Measurements from ENCODE around the gene MTHFSD.

The MTHFSD gene

GRCh38 chr16:86549893-86550190 lies 5.2 kb downstream of the MTHFSD start:
- TF ChIP-seq, protein P1, sequence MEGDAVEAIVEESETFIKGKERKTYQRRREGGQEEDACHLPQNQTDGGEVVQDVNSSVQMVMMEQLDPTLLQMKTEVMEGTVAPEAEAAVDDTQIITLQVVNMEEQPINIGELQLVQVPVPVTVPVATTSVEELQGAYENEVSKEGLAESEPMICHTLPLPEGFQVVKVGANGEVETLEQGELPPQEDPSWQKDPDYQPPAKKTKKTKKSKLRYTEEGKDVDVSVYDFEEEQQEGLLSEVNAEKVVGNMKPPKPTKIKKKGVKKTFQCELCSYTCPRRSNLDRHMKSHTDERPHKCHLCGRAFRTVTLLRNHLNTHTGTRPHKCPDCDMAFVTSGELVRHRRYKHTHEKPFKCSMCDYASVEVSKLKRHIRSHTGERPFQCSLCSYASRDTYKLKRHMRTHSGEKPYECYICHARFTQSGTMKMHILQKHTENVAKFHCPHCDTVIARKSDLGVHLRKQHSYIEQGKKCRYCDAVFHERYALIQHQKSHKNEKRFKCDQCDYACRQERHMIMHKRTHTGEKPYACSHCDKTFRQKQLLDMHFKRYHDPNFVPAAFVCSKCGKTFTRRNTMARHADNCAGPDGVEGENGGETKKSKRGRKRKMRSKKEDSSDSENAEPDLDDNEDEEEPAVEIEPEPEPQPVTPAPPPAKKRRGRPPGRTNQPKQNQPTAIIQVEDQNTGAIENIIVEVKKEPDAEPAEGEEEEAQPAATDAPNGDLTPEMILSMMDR (conservative IDR thresholded peaks at IDR 0.05): no peak
- H3K27ac ChIP-seq: no peak overlapping the region

DNA sequence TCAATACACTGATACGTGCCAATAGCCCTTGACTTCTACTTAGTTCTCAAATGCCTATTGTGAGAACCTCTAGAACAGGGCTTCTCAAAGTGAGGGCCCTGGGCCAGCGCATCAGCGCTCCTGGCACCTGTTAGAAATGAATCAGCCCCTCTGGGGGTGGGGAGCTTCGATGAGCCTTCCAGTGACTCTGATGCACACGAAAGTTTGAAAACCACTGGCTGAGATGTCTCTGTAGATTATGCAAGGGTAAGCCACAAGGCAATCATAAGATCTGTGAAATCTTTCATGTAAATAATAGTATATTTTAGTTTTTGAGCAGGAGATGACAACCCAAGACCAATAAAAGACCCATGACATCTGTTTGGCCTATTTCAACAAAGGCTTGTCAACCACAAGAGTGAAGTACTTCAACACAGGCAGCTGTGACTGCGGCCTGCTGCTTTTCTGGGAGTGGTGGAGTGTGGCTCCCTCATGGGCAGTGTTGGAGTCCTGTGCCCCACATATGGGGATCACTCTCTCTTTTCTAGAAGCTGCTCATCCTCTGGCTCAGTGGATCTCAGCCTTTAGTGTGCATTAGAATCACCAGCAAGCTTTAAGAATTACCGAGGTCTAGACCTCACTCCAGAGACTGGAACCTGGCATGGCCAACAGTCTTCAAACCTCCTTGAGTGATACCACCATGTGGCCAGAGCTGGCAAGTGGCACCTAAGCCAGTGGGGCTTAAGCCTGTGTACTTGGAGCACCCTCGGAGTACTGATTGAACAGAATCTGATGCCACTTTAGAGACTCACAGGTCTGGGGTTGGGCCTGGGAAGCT lies 5.8 kb downstream of the MTHFSD start:
- H3K27ac ChIP-seq: no peak overlapping the region
- TF ChIP-seq, protein P1 (conservative IDR thresholded peaks at IDR 0.05): no peak

GRCh38 chr16:86547286-86547685 lies 7.7 kb downstream of the MTHFSD start:
- TF ChIP-seq, protein P1 (conservative IDR thresholded peaks at IDR 0.05): no peak
- H3K27ac ChIP-seq: no peak overlapping the region

GRCh38 chr16:86546638-86547013 lies 8.4 kb downstream of the MTHFSD start:
- H3K27ac ChIP-seq: 0 out of 2 replicates have a peak overlapping the region, but pooled peaks have one; percentile 23
- TF ChIP-seq, protein P1 (conservative IDR thresholded peaks at IDR 0.05): no peak

GRCh38 chr16:86545954-86546637 lies 8.9 kb downstream of the MTHFSD start:
- TF ChIP-seq, protein P1 (conservative IDR thresholded peaks at IDR 0.05): no peak
- 0 out of 2 replicates have a peak overlapping the region, but pooled peaks have one; percentile 23 for H3K27ac ChIP-seq

DNA sequence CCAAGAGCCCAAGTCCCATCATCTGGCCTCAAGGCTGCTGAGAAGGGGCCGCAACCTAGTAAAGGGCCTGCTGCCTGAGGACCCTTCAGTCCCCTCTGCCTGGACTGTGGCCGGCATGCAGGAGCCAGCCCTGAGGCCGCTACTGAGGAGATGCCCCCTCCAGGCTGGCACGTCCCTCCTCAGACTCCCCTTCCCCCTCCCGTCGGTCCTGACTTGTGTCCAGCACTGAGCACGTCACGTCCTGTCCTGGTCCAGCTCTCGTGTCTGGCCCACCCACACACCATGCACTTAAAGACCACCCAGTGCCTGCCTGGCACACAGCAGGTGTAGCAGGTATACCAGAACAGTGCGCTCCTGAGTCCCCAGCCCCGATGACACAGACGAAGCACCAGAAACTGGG lies 9.6 kb downstream of the MTHFSD start:
- TF ChIP-seq, protein P1 (conservative IDR thresholded peaks at IDR 0.05): no peak
- H3K27ac ChIP-seq: 0 out of 2 replicates have a peak overlapping the region, but pooled peaks have one; percentile 23

All from VCaP (cell line).